K562 (cell line): ENCODE measurements around the gene GADD45B. TPM values are rescaled to one million over a fixed set of nuclear protein-coding genes. Genes with fewer than 3 reads are reported as not detected.

Experiments
- CEBPG ChIP-seq, 3 experiments: fragments of 200-800 bp in 1 of 3; sonication (Bioruptor generic) in 1 of 3; sonication (generic) in 1 of 3; formaldehyde crosslinking in 1 of 3; IDR thresholded peaks in 2 of 3; conservative IDR thresholded peaks in 1 of 3; 2 replicates each; pipeline versions ENCODE4 v1.6.1 to v1.8.0; 2016 to 2022; ENCODE audit warnings: missing compliant biosample characterization in 2 of 3, missing genetic modification characterization in 2 of 3, mild to moderate bottlenecking in 1 of 3, missing genetic modification reagents in 1 of 3
- CXXC5 ChIP-seq: fragments of 250-450 bp; sonication (Bioruptor Pico); IDR thresholded peaks from 2 replicates; pipeline ENCODE4 v1.8.0; 2022; ENCODE audit warnings: inconsistent platforms, mild to moderate bottlenecking, moderate library complexity
- MYC ChIP-seq, 2 experiments: fragments of 250-450 bp in 1 of 2; sonication (Bioruptor Pico) in 1 of 2; IDR thresholded peaks; 2 replicates each; pipeline versions ENCODE4 v1.5.1 to v1.6.1; 2012 to 2021; ENCODE audit warnings: low read depth in 2 of 2, borderline replicate concordance in 1 of 2, improper control_type of control experiment in 1 of 2, low read length in 1 of 2, mild to moderate bottlenecking in 1 of 2, moderate library complexity in 1 of 2
- NFIX ChIP-seq: fragments of 250-450 bp; sonication (Bioruptor Pico); IDR thresholded peaks from 2 replicates; pipeline ENCODE4 v1.4.0; 2020; ENCODE audit warnings: low read depth, mild to moderate bottlenecking, moderate library complexity
- NONO ChIP-seq, 2 experiments: fragments of 200-400 bp in 1 of 2; fragments of 450-650 bp in 1 of 2; formaldehyde crosslinking in 1 of 2; IDR thresholded peaks; 2 replicates each; pipeline ENCODE4 v1.6.1; 2017; ENCODE audit warnings: low read depth in 2 of 2, mild to moderate bottlenecking in 2 of 2, moderate library complexity in 2 of 2, low read length in 1 of 2
- OTX1 ChIP-seq: fragments of 450-650 bp; formaldehyde crosslinking; IDR thresholded peaks from 2 replicates; pipeline ENCODE4 v1.4.0; 2022; ENCODE audit warnings: mild to moderate bottlenecking
- SIRT6 ChIP-seq: IDR thresholded peaks from one replicate; pipeline ENCODE4 v1.6.1; 2012; ENCODE audit warnings: low read depth, mild to moderate bottlenecking, control low read depth, inconsistent platforms, low read length, moderate library complexity
- TBP ChIP-seq: optimal IDR thresholded peaks from 2 replicates; pipeline ENCODE3; 2011; ENCODE audit warnings: low read depth, low read length, improper control_type of control experiment
- TCF7L2 ChIP-seq: fragments of 150-350 bp; IDR thresholded peaks from 2 replicates; pipeline ENCODE4 v1.6.1; 2016; ENCODE audit warnings: low read depth, mild to moderate bottlenecking, low read length, moderate library complexity
- TCFL5 ChIP-seq: fragments of 250-450 bp; sonication (Bioruptor Pico); conservative IDR thresholded peaks from 2 replicates; pipeline ENCODE4 v1.6.1; 2021; ENCODE audit warnings: mild to moderate bottlenecking, moderate library complexity, matching md5 sums
- THAP12 ChIP-seq: fragments of 250-450 bp; sonication (Bioruptor Pico); IDR thresholded peaks from 2 replicates; pipeline ENCODE4 v1.9.0; 2021; ENCODE audit warnings: mild to moderate bottlenecking, inconsistent platforms
- YY1 ChIP-seq, 3 experiments: IDR thresholded peaks; 2 replicates each; pipeline ENCODE4 v1.6.1; 2011; ENCODE audit warnings: low read length in 2 of 3, mild to moderate bottlenecking in 2 of 3, moderate library complexity in 2 of 3, borderline replicate concordance in 1 of 3, control low read depth in 1 of 3, low read depth in 1 of 3; ENCODE audit not compliant: insufficient read depth in 3 of 3, insufficient replicate concordance in 2 of 3, control insufficient read depth in 1 of 3, insufficient read length in 1 of 3; ENCODE audit errors: extremely low read depth in 1 of 3
- ZNF143 ChIP-seq: sonication (generic); formaldehyde crosslinking; IDR thresholded peaks from 2 replicates; pipeline ENCODE4 v1.9.0; 2022; ENCODE audit warnings: mild to moderate bottlenecking, missing genetic modification reagents
- ZNF717 ChIP-seq: fragments of 250-450 bp; sonication (Bioruptor Pico); IDR thresholded peaks from 2 replicates; pipeline ENCODE4 v1.5.0; 2021
- polyA plus RNA-seq, 8 experiments: library from polyadenylated mRNA; depleted of rRNA in 4 of 8; stranded (reverse) in 5 of 8; unstranded in 3 of 8; fragments of >200 nt; fragmentation: Nextera tagmentation in 2 of 8; fragmentation: Illumina TruSeq in 1 of 8; extraction: Ambion mirVana in 2 of 8; extraction: Trizol in 1 of 8; gene quantifications; 2 replicates each; pipeline versions ENCODE4 v1.2.1 to v1.2.3, GENCODE V29; 2011 to 2014; ENCODE audit warnings: inconsistent platforms in 1 of 8, missing spikeins in 1 of 8
- total RNA-seq, 7 experiments: library from RNA; depleted of rRNA in 6 of 7; stranded (reverse); fragments of >200 nt in 6 of 7; fragmentation: Illumina TruSeq in 2 of 7; extraction: Trizol in 2 of 7; gene quantifications; 2 replicates each; pipeline versions ENCODE4 v1.2.1 to v1.2.3, GENCODE V29; 2011 to 2021; ENCODE audit warnings: low replicate concordance in 1 of 7
- TF ChIP-seq, protein P1 (sequence below): IDR thresholded peaks from 2 replicates; pipeline ENCODE4 v1.6.1; 2012; ENCODE audit warnings: low read depth, low read length, improper control_type of control experiment, borderline replicate concordance
- TF ChIP-seq, protein P2 (sequence below): sonication (generic); formaldehyde crosslinking; IDR thresholded peaks from 2 replicates; pipeline ENCODE4 v1.8.0; 2022; ENCODE audit warnings: mild to moderate bottlenecking, missing genetic modification reagents
- TF ChIP-seq, protein P3 (sequence below): sonication (generic); formaldehyde crosslinking; IDR thresholded peaks from 2 replicates; pipeline ENCODE4 v1.5.0; 2020; ENCODE audit warnings: missing genetic modification reagents

Gene GADD45B
- total and polyA plus RNA-seq, 9 of the 15 experiments (the other 6 are each of a cell fraction or from before 2014, with no cell fraction given), result 0.06 to 4.1 (median 2.1) TPM

- peak; percentile 72; the same call in 1 of the 2 replicates for TF ChIP-seq OTX1 (CRISPR knock-in tag)
- TF ChIP-seq SIRT6, result no peak
- TF ChIP-seq, protein P1, sequence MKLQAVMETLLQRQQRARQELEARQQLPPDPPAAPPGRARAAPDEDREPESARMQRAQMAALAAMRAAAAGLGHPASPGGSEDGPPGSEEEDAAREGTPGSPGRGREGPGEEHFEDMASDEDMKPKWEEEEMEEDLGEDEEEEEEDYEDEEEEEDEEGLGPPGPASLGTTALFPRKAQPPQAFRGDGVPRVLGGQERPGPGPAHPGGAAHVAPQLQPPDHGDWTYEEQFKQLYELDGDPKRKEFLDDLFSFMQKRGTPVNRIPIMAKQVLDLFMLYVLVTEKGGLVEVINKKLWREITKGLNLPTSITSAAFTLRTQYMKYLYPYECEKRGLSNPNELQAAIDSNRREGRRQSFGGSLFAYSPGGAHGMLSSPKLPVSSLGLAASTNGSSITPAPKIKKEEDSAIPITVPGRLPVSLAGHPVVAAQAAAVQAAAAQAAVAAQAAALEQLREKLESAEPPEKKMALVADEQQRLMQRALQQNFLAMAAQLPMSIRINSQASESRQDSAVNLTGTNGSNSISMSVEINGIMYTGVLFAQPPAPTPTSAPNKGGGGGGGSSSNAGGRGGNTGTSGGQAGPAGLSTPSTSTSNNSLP, result no peak
- TF ChIP-seq MYC (IDR thresholded peaks at IDR 0.05; ENCODE audit: low read depth, low read length), result peak; percentile 98
- TF ChIP-seq MYC (CRISPR knock-in tag; IDR thresholded peaks at IDR 0.05; ENCODE audit: borderline replicate concordance, low read depth), result peak; percentile 97
- no peak for TF ChIP-seq NFIX (CRISPR knock-in tag)
- no peak for TF ChIP-seq ZNF717 (CRISPR knock-in tag)
- TF ChIP-seq TCFL5, result no peak
- TF ChIP-seq, protein P2, sequence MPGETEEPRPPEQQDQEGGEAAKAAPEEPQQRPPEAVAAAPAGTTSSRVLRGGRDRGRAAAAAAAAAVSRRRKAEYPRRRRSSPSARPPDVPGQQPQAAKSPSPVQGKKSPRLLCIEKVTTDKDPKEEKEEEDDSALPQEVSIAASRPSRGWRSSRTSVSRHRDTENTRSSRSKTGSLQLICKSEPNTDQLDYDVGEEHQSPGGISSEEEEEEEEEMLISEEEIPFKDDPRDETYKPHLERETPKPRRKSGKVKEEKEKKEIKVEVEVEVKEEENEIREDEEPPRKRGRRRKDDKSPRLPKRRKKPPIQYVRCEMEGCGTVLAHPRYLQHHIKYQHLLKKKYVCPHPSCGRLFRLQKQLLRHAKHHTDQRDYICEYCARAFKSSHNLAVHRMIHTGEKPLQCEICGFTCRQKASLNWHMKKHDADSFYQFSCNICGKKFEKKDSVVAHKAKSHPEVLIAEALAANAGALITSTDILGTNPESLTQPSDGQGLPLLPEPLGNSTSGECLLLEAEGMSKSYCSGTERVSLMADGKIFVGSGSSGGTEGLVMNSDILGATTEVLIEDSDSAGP, result no peak
- TF ChIP-seq YY1 (IDR thresholded peaks at IDR 0.05; ENCODE audit: borderline replicate concordance in 1 of 3, control insufficient read depth in 1 of 3, extremely low read depth in 1 of 3, insufficient read depth in 3 of 3, insufficient read length in 1 of 3, insufficient replicate concordance in 2 of 3, low read depth in 1 of 3, low read length in 2 of 3), result peak in 1 of 3 experiments; percentile 21
- TF ChIP-seq THAP12 (CRISPR knock-in tag), result 0 out of 2 replicates have a peak, but pooled peaks have one; percentile 71
- no peak for TF ChIP-seq TCF7L2
- TF ChIP-seq, protein P3, sequence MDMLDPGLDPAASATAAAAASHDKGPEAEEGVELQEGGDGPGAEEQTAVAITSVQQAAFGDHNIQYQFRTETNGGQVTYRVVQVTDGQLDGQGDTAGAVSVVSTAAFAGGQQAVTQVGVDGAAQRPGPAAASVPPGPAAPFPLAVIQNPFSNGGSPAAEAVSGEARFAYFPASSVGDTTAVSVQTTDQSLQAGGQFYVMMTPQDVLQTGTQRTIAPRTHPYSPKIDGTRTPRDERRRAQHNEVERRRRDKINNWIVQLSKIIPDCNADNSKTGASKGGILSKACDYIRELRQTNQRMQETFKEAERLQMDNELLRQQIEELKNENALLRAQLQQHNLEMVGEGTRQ (CRISPR knock-in tag), result peak; percentile 99
- peak in 1 of 2 experiments; percentile 26; a peak in 1 of 4 replicates for TF ChIP-seq NONO (IDR thresholded peaks at IDR 0.05; ENCODE audit: low read depth in 2 of 2, low read length in 1 of 2)
- peak; percentile 98 for TF ChIP-seq ZNF143 (CRISPR knock-in tag)
- TF ChIP-seq CEBPG (CRISPR knock-in tag; IDR thresholded peaks at IDR 0.05), result peak; percentile 95
- TF ChIP-seq CEBPG (tag; conservative IDR thresholded peaks at IDR 0.05 in 1 of 2, IDR thresholded peaks at IDR 0.05 in 1 of 2), result peak; percentile 88 to 93
- peak; percentile 66 for TF ChIP-seq TBP
- peak; percentile 75 for TF ChIP-seq CXXC5 (CRISPR knock-in tag)
Measured at GRCh38 chr19:2427429-2428320, 48.3 kb upstream of the GADD45B start, which contains the start of gene TIMM13 (continued).
